Activated naive CD4-positive, alpha-beta T cell treated with anti-CD3 and anti-CD28 coated beads for 36 hours (primary cell): Measurements from ENCODE around the gene AK1. TPM values are rescaled to one million over a fixed set of nuclear protein-coding genes. Genes with fewer than 3 reads are reported as not detected.
"Not testable (repeated sequence)": the region's sequence is repeated elsewhere in the genome, so short reads cannot be mapped to it uniquely, and the experiment has no call there.

Experiments
- CTCF ChIA-PET: fragments of 350-600 bp; sonication (Branson Sonifier 250); formaldehyde crosslinking; loops from one replicate; lab custom pipeline; 2021; ENCODE audit warnings: antibody characterized with exemption; lab: Charles Lee
- DNase-seq: peaks from one replicate; pipeline ENCODE4 v3.0.0-alpha.2; 2020
- H3K27ac Mint-ChIP-seq: one replicate; pipeline ENCODE4 v1.8.0; 2021; ENCODE audit warnings: mild to moderate bottlenecking, mixed read lengths
- H3K27me3 Mint-ChIP-seq: one replicate; pipeline ENCODE4 v1.8.0; 2021; ENCODE audit warnings: low read depth, mixed read lengths
- H3K36me3 Mint-ChIP-seq: one replicate; pipeline ENCODE4 v1.8.0; 2021; ENCODE audit warnings: low read depth, mixed read lengths
- H3K4me1 Mint-ChIP-seq: one replicate; pipeline ENCODE4 v1.8.0; 2021; ENCODE audit warnings: low read depth, mixed read lengths
- H3K4me3 Mint-ChIP-seq: one replicate; pipeline ENCODE4 v1.8.0; 2021; ENCODE audit warnings: mild to moderate bottlenecking, moderate library complexity, mixed read lengths
- H3K9me3 Mint-ChIP-seq: one replicate; pipeline ENCODE4 v1.8.0; 2021; ENCODE audit warnings: mixed read lengths
- intact Hi-C: fragments of 100-400 bp; cut with micrococcal nuclease; formaldehyde crosslinking; loops from one replicate; pipeline ENCODE4 v1.15.1; 2023
- total RNA-seq, 2 experiments: library from RNA; stranded (reverse); gene quantifications; one replicate each; pipeline ENCODE4 v1.2.3, GENCODE V29; 2021

The AK1 gene
- total RNA-seq, 2 experiments from 2014 or later, result 11.8 to 11.9 TPM

DNA sequence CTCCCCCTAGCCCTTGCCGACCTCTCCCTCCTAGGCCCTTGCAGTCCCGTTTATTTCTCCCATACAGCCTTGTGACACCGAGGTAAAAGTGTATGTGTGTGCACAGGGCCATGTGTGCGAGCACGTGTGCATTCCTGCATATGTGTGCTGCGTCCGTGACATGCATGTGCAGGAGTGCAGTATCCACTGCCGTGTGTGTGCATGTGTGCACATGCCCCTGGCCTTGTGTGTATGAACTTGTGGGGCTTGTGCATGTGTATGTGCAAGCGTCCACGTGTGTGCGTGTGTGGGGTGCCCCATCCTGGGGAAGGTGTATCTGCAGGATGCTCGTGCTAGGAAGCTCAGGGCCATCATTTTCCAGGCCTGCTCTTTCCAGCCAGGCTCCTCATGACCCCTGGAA lies 6.6 kb downstream of the AK1 start:
- intact Hi-C loops, result loop anchor here (1.0 to 2.0 kb wide), 3 partner anchors 50 to 136 kb away; partner anchors contain the start of genes CDK9 and TOR2A

DNA sequence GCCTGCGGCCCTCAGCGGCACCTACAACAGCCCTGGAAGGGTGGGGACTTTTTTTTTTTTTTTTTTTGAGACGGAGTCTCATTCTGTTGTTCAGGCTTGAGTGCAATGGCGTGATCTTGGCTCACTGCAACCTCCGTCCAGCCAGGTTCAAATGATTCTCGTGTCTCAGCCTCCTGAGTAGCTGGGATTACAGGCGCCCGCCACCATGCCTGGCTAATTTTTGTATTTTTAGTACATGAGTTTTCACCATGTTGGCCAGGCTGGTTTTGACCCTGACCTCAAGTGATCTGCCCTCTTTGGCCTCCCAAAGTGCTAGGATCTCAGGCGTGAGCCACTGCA lies 7.4 kb downstream of the AK1 start:
- H3K9me3 Mint-ChIP-seq, H3K27ac Mint-ChIP-seq, H3K36me3 Mint-ChIP-seq, H3K4me1 Mint-ChIP-seq, DNase-seq, H3K27me3 Mint-ChIP-seq, H3K4me3 Mint-ChIP-seq: not testable (repeated sequence)
- CTCF ChIA-PET, result interaction anchor here (0.5 to 4.8 kb wide), 38 partner anchors 10 to 836 kb away, joined by 3 to 56 read pairs (median 4); partner anchors contain the start of genes CDK9, ENG, PTRH1 and SH2D3C
- intact Hi-C loops, result loop anchor here (1.0 to 2.0 kb wide), 3 partner anchors 51 to 135 kb away; partner anchors contain the start of genes CDK9 and TOR2A

More for the DNA sequence above, 6.6 kb downstream of the AK1 start:
- peaks cover 1% of the 10 kb centered on the region for H3K4me1 Mint-ChIP-seq
- no peaks in the 10 kb centered on the region for H3K9me3 Mint-ChIP-seq
- CTCF ChIA-PET, result interaction anchor here (1.0 to 4.8 kb wide), 11 partner anchors 10 to 165 kb away, joined by 3 to 56 read pairs (median 12); partner anchors contain the start of genes CDK9, ENG, ST6GALNAC4 and TOR2A
- no peak overlapping the region for H3K4me3 Mint-ChIP-seq
- no peak for DNase-seq
- H3K27ac Mint-ChIP-seq, result no peak overlapping the region
- no peaks in the 10 kb centered on the region for H3K36me3 Mint-ChIP-seq
- H3K27me3 Mint-ChIP-seq, result no peaks in the 10 kb centered on the region

DNA sequence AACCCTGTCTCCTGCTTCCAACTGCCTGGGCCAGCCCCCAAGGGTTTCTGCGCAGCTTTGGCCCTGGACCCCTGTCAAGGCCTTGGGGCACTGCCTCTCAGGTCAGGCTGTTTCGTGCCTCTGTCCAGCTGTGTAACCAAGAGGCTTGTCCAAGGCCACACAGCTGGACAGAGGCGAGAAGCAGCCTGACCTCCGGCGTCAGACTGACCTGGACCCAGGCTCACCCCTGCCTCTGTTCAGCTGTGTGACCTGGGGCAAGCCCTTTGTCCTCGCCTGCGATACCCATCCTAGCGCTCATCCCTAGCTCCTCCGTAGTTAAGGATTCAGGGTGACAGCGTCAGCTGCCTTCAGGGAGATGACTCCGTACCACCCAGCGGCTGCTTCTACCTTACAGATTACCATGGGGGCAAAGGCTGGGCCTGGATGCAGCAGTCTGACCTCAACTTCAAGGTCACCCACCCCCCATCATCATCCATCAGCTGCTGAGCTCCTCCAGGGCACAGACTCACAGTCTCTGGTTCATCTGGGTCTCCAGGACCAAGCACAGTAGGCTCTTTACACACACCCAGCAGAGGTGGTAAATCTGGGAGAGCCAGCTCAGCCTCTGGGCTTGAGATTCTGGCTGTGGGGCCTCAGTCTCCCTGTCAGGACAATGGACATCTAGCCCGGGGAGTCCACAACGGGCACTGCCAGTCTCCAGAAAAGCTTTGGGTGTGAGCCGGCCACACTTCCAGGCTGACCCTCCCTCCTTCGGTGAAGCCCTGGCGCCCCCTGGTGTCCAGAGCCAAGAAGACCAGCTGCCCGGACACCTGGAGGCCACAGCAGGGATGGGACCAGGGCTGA lies 7.9 kb downstream of the AK1 start:
- Mint-ChIP-seq H3K36me3 (no peaks in the 10 kb centered on the region), H3K27me3 (no peaks in the 10 kb centered on the region), H3K4me3 (no peak overlapping the region), H3K9me3 (no peaks in the 10 kb centered on the region), H3K27ac (no peak overlapping the region), H3K4me1 (peaks cover 14% of the 10 kb centered on the region)
- intact Hi-C loops, result loop anchor here (1.0 to 5.0 kb wide), 5 partner anchors 51 to 367 kb away; partner anchors contain the start of genes CDK9, FPGS and TOR2A
- DNase-seq, result peak; percentile 88
- CTCF ChIA-PET, result interaction anchor here (0.5 to 4.8 kb wide), 48 partner anchors 9 to 835 kb away, joined by 3 to 56 read pairs (median 4); partner anchors contain the start of genes CDK9, ENG, PTRH1 and SH2D3C

DNA sequence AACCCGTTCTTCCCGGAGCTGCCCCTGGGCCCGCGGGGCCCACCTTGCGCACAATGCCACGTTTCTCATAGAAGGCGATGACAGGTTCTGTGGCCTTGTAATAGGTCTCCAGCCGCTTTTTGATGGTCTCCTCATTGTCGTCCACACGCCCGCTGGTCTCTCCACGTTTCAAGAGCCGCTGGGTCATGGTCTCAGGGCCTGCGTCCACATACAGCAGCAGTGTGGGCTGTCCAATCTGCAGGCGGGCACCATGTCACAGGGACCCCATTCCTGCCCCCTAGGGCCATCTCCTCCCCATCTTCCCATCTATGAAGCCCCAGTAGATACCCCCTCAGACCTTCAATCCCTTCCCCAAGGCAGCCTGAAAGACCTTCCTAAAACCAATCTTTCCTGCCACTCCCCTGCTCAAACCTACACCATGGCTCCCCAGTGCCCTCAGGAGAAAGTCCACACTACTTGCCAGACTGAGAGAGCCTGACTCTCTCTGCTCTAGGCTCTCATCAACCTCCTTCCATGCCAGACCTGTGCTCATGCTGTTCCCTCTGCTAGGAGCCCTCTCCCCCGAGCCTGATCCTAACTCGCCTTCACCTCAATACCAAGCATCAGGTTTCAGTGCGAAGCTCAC lies 9.1 kb downstream of the AK1 start:
- no peak for DNase-seq
- CTCF ChIA-PET, result interaction anchor here (1.1 to 4.8 kb wide), 12 partner anchors 8 to 187 kb away, joined by 3 to 56 read pairs (median 14); partner anchors contain the start of genes CDK9, ENG, ST6GALNAC4 and TOR2A
- Mint-ChIP-seq H3K9me3 (no peaks in the 10 kb centered on the region), H3K27ac (no peak overlapping the region), H3K4me3 (no peak overlapping the region), H3K36me3 (no peaks in the 10 kb centered on the region), H3K27me3 (no peaks in the 10 kb centered on the region), H3K4me1 (peaks cover 14% of the 10 kb centered on the region)
- intact Hi-C loops, result loop anchor here (5.0 kb wide), 2 partner anchors 66 to 366 kb away; partner anchors contain the start of gene FPGS

DNA sequence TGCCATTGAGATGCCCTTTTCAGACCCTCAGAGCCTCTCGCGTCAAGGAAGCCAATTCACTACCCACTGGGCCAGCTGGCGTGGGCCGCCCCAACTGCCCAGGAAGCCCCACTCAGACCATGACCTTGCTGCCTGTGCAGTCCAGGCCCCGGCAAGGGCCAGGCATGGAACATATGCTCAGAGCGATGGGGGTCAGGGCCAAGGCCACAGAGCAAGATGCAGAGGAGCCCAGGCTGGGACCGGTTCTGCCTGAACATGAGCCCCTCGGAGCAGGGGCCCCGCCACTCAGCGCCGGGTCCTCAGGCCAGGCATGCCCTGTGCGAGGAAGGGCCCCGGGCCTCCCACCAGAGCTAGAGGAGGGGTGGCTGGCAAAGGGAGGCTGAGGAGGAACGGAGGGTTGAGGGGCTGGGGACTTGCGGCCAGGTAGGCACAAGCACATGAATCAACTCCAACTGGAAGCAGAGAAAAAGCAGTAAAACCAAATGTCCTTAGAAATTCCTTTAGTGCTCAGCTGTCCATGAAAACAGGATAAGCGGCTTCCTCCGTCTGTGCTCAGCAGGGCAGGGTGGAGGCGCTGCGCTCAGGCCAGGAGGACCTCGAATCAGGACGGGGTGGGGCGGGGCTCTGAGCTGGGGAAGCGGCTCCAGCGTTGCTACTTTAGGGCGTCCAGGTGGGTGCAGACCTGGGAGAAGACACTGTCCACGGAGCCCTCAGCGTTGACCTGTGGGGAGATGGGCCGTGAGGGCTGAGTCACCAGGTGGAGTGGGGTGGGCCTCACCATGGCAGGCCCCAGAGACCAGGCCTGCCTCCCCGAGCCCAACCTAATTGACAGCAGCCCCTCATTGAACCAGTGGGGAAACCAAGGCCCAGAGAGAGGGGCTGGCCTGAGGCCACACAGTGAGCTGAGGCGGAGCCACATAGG lies 9.9 kb downstream of the AK1 start:
- intact Hi-C loops, result loop anchor here (5.0 kb wide), 2 partner anchors 65 to 365 kb away; partner anchors contain the start of gene FPGS
- Mint-ChIP-seq H3K4me3 (no peak overlapping the region), H3K4me1 (peaks cover 20% of the 10 kb centered on the region), H3K27me3 (no peaks in the 10 kb centered on the region), H3K9me3 (no peaks in the 10 kb centered on the region), H3K27ac (no peak overlapping the region), H3K36me3 (no peaks in the 10 kb centered on the region)
- DNase-seq, result no peak
- CTCF ChIA-PET, result interaction anchor here (0.6 to 4.8 kb wide), 5 partner anchors 9 to 292 kb away, joined by 3 to 56 read pairs (median 12); partner anchors contain the start of genes CDK9 and ST6GALNAC4

DNA sequence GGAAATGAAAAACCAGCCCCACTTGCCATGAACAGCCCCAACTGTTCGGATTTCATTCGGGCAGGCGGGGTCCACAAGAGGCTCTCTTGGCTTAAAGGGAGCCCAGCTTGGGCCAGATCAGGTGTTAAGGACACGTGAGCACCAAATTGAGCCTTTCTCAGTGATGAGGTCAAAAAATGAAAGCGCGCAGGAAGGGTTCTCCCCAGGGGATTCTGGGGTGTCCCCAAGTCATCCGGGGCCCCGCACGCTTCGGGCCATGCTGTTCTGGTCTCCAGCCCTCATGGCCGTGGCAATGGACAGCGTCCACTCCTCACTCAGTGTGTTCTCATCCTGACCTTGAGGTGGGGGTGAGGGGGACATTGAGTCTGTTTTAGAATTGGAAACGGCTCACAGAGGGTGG lies 10.9 kb downstream of the AK1 start:
- no peaks in the 10 kb centered on the region for H3K9me3 Mint-ChIP-seq
- intact Hi-C loops, result loop anchor here (5.0 kb wide), 2 partner anchors 64 to 364 kb away; partner anchors contain the start of gene FPGS
- H3K4me3 Mint-ChIP-seq, result no peak overlapping the region
- CTCF ChIA-PET, result interaction anchor here (1.3 to 4.8 kb wide), 2 partner anchors 10 to 52 kb away, joined by 3 to 56 read pairs; partner anchors contain the start of gene ST6GALNAC4
- no peak overlapping the region for H3K27ac Mint-ChIP-seq
- peaks cover 31% of the 10 kb centered on the region for H3K4me1 Mint-ChIP-seq
- no peaks in the 10 kb centered on the region for H3K36me3 Mint-ChIP-seq
- no peaks in the 10 kb centered on the region for H3K27me3 Mint-ChIP-seq
- no peak for DNase-seq

DNA sequence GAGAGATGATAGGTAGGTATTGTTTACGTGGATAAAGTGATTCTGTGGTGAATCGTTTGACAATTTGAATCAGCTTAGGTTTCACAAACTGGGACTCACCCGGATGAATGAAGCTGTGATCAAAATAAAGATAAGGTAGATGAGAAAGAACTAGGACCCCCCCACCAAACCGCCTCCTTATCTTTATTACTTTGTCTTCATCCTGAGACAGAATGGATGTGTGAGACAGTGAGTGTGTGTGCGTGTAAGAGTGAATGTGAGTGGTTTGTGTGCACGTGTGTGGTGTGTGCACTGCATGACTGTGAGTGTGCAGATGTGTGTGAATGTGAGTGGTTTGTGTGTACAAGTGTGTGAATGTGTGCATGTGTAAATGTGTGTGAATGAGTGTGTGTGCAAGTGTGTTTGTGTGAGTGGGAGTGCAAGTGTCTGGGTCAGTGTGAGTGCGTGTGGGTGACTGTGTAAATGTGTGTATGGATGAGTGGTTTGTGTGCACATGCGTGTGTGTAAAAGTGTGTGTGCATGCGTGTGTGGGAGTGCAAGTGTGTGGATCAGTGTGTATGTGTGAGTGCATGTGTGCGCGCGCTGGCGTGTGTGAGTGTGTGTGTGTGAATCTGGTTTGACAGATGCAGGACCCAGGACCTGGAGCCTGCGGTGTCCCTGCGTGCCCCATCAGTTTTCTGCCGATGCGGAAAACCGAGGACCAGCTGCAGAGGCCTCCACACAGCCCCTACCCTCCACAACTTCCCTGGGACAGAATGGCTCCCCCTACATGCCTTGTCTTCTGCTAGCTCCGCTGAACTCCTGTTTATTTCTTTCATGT lies 11.6 kb downstream of the AK1 start:
- no peaks in the 10 kb centered on the region for H3K36me3 Mint-ChIP-seq
- H3K4me3 Mint-ChIP-seq, result no peak overlapping the region
- H3K27ac Mint-ChIP-seq, result no peak overlapping the region
- CTCF ChIA-PET, result interaction anchor here (1.9 to 4.8 kb wide), 2 partner anchors 53 to 131 kb away, joined by 5 to 56 read pairs; partner anchors contain the start of genes ST6GALNAC4 and TOR2A
- no peaks in the 10 kb centered on the region for H3K27me3 Mint-ChIP-seq
- no peaks in the 10 kb centered on the region for H3K9me3 Mint-ChIP-seq
- peak; percentile 55 for DNase-seq
- peaks cover 37% of the 10 kb centered on the region for H3K4me1 Mint-ChIP-seq
- intact Hi-C loops, result loop anchor here (5.0 kb wide), 2 partner anchors 64 to 364 kb away; partner anchors contain the start of gene FPGS

DNA sequence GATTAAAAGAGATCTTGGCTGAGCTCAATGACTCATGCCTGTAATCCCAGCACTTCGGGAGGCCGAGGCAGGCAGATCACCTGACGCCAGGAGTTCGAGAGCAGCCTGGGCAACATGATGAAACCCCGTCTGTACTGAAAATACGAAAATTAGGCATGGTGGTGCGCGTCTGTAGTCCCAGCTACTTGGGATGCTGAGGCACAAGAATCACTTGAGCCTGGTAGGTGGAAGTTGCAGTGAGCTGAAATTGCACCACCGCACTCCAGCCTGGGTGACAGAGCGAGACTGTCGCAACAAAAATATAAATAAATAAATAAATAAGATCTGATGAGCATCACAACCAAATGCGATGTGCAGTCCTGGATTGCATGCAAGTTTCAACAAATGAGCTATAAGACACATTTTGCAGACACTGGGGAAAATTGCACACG lies 14.3 kb downstream of the AK1 start:
- intact Hi-C loops, result no loop called here
- no peak for DNase-seq
- CTCF ChIA-PET, result interaction anchor here (0.6 to 1.6 kb wide), 5 partner anchors 12 to 197 kb away, joined by 3 to 5 read pairs (median 3); no protein-coding TSS in a partner anchor
- H3K27me3 Mint-ChIP-seq, result no peaks in the 10 kb centered on the region
- H3K9me3 Mint-ChIP-seq, result no peaks in the 10 kb centered on the region
- no peaks in the 10 kb centered on the region for H3K36me3 Mint-ChIP-seq
- peaks cover 42% of the 10 kb centered on the region for H3K4me1 Mint-ChIP-seq
- no peak overlapping the region for H3K27ac Mint-ChIP-seq
- H3K4me3 Mint-ChIP-seq, result no peak overlapping the region

DNA sequence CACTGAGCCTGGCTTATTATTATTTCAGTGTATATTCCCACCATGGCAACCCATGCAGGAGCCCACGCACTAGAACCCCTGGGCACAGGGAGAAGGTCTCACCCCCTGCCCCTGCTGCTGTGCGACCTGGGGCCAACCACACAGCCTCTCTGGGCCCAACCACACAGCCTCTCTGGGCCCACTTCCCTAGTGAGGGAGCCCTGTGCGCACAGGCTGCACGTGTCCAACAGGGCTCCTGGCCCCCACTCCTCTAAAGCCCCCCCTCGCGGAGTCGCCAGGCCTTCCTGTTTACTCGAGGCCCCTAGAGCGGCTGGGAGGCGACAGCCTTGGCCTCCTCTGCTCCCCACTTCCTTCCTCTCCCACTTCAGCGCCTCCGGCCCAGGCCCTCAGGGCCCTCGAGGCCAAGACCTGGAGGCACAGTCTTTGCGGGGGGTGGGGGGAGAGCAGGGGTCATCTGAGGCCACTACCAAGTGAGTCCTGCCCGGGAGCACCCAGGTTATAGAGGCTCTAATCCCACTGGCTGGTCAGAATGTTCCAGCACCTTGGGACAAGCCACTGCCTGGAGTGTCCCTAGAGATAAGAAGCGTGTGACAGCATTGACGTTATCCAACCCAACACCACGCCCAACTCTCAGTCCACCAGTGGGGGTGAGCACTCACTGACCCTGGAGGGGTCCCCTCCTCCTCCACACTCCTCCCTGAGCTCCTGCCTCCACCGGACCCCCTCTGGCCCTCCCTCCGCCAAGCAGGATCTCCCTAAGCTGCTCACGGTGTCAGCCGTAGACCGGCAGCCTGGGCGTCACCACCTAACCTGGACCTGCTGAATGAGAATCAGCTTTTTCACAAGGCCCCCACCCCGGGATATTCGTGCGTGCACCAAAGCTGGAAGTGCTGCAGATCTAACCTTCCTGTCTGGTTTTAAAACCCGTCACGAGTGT lies 15.1 kb downstream of the AK1 start:
- CTCF ChIA-PET, result interaction anchor here (0.9 to 3.7 kb wide), 4 partner anchors 7 to 78 kb away, joined by 3 to 15 read pairs (median 4); no protein-coding TSS in a partner anchor
- no peak overlapping the region for H3K4me3 Mint-ChIP-seq
- intact Hi-C loops, result no loop called here
- H3K9me3 Mint-ChIP-seq, result no peaks in the 10 kb centered on the region
- peak overlapping the region; percentile 54 for H3K27ac Mint-ChIP-seq
- peak; percentile 59 for DNase-seq
- no peaks in the 10 kb centered on the region for H3K27me3 Mint-ChIP-seq
- H3K4me1 Mint-ChIP-seq, result peaks cover 42% of the 10 kb centered on the region
- no peaks in the 10 kb centered on the region for H3K36me3 Mint-ChIP-seq

DNA sequence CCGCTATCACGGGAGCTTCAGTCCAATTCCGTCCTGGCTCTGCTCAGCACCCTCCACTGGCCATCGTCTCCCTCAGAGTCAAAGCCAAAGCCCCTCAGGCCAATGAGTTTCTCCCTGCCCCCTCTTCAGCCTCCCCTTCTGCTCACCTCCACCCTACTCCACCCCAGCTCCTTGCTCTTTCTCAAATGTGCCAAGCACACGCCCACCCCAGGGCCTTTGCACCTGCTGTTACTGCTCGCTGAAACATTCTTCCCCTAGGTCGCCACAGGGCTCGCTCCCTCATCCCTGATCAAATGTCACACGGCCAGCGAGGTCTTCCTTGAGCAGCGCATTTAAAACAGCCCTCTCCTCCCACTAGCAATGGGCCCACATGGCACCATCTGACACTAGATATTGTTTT lies 16.7 kb downstream of the AK1 start:
- Mint-ChIP-seq H3K4me3 (no peak overlapping the region), H3K27ac (no peak overlapping the region), H3K9me3 (no peaks in the 10 kb centered on the region), H3K36me3 (no peaks in the 10 kb centered on the region), H3K27me3 (no peaks in the 10 kb centered on the region), H3K4me1 (peaks cover 44% of the 10 kb centered on the region)
- CTCF ChIA-PET, result interaction anchor here (3.7 kb wide), 1 partner anchor 9 kb away, joined by 15 read pairs; no protein-coding TSS in a partner anchor
- DNase-seq, result no peak
- intact Hi-C loops, result no loop called here
